Hematopoietic multipotent progenitor cell (in vitro differentiated cells): Measurements from ENCODE around the gene LRIG1. TPM values are rescaled to one million over a fixed set of nuclear protein-coding genes. Genes with fewer than 3 reads are reported as not detected.

Experiments used
- DNase-seq, 3 donors: peaks; one replicate each; pipeline ENCODE4 v3.0.0-alpha.2; 2011 to 2015; ENCODE audit warnings: low read depth in 2 of 3, low spot score in 2 of 3
- total RNA-seq: library from RNA; depleted of rRNA; stranded (reverse); fragments of >200 nt; gene quantifications from one replicate; pipeline ENCODE4 v1.2.3, GENCODE V29; 2012

LRIG1 gene
- total RNA-seq, 1 donor: 12.9 TPM

GRCh38 chr3:66394019-66394752 is 106.6 kb downstream of the LRIG1 start:
- peak in 2 of 3 donors; percentile 4 to 32 for DNase-seq

- no peak for DNase-seq
Observed at GRCh38 chr3:66393333-66394005, 107.4 kb downstream of the LRIG1 start.

- DNase-seq: no peak
Observed at GRCh38 chr3:66392966-66393332, 107.9 kb downstream of the LRIG1 start.

GRCh38 chr3:66392512-66392911 is 108.3 kb downstream of the LRIG1 start:
- no peak for DNase-seq

GRCh38 chr3:66390013-66390412 is 110.8 kb downstream of the LRIG1 start:
- no peak for DNase-seq

- no peak for DNase-seq
Observed at GRCh38 chr3:66386925-66387650, 113.7 kb downstream of the LRIG1 start.

- no peak for DNase-seq
Observed at GRCh38 chr3:66386011-66386924, 114.6 kb downstream of the LRIG1 start.

- DNase-seq: no peak
Observed at GRCh38 chr3:66385066-66385465, 115.8 kb downstream of the LRIG1 start.

GRCh38 chr3:66383998-66384745 is 116.7 kb downstream of the LRIG1 start:
- DNase-seq: no peak

- no peak for DNase-seq
Observed at GRCh38 chr3:66383023-66383422, 117.8 kb downstream of the LRIG1 start.

- DNase-seq: no peak
Observed at GRCh38 chr3:66382142-66382541, 118.7 kb downstream of the LRIG1 start.

- no peak for DNase-seq
Observed at GRCh38 chr3:66381626-66382025, 119.2 kb downstream of the LRIG1 start.

GRCh38 chr3:66380200-66380932 is 120.5 kb downstream of the LRIG1 start:
- no peak for DNase-seq

- no peak for DNase-seq
Observed at GRCh38 chr3:66379565-66379964, 121.3 kb downstream of the LRIG1 start.

GRCh38 chr3:66378256-66378655 is 122.6 kb downstream of the LRIG1 start:
- DNase-seq: peak; percentile 11 to 29 (median 25)

- no peak for DNase-seq
Observed at GRCh38 chr3:66377800-66378199, 123.0 kb downstream of the LRIG1 start.

- DNase-seq: no peak
Observed at GRCh38 chr3:66376568-66376967, 124.3 kb downstream of the LRIG1 start.

GRCh38 chr3:66372681-66373350 is 128.0 kb downstream of the LRIG1 start:
- DNase-seq: no peak

- no peak for DNase-seq
Observed at GRCh38 chr3:66371432-66371831, 129.4 kb downstream of the LRIG1 start.
